HepG2 (cell line): ENCODE measurements around the gene GSTT2B. TPM values are rescaled to one million over a fixed set of nuclear protein-coding genes. Genes with fewer than 3 reads are reported as not detected.
A peak's percentile ranks its signal among the peaks of the same experiment; 100 is the strongest.

Experiments
- ARID5B ChIP-seq: IDR thresholded peaks from 2 replicates; pipeline ENCODE4 v1.4.0; 2020; ENCODE audit warnings: mild to moderate bottlenecking, missing genetic modification reagents
- HDAC1 ChIP-seq: sonication (generic); formaldehyde crosslinking; IDR thresholded peaks from 2 replicates; pipeline ENCODE4 v1.5.1; 2020; ENCODE audit warnings: mild to moderate bottlenecking, missing genetic modification reagents
- JARID2 ChIP-seq: sonication (generic); formaldehyde crosslinking; IDR thresholded peaks from 2 replicates; pipeline ENCODE4 v1.8.1; 2023; ENCODE audit warnings: missing genetic modification reagents, inconsistent platforms; ENCODE audit not compliant: insufficient replicate concordance
- NCOR1 ChIP-seq: fragments of 200-600 bp; sonication (generic); IDR thresholded peaks from 2 replicates; pipeline ENCODE4 v1.7.0; 2017; ENCODE audit warnings: antibody characterized with exemption, low read length, borderline replicate concordance
- POGZ ChIP-seq: sonication (generic); formaldehyde crosslinking; IDR thresholded peaks from 2 replicates; pipeline ENCODE4 v1.4.0; 2020; ENCODE audit warnings: mild to moderate bottlenecking, missing genetic modification reagents
- SMC3 ChIP-seq: IDR thresholded peaks from 2 replicates; pipeline ENCODE4 v1.6.1; 2011; ENCODE audit warnings: low read length, improper control_type of control experiment
- SOX6 ChIP-seq, 2 experiments: fragments of 450-650 bp in 1 of 2; sonication (generic) in 1 of 2; formaldehyde crosslinking in 1 of 2; IDR thresholded peaks; 2 replicates each; pipeline versions ENCODE4 v1.4.0 to v1.6.1; 2017 to 2020; ENCODE audit warnings: antibody characterized with exemption in 1 of 2, mild to moderate bottlenecking in 1 of 2, missing genetic modification reagents in 1 of 2
- THRA ChIP-seq: sonication (generic); formaldehyde crosslinking; IDR thresholded peaks from 2 replicates; pipeline ENCODE4 v1.4.0; 2020; ENCODE audit warnings: missing genetic modification reagents, borderline replicate concordance
- ZEB1 ChIP-seq: IDR thresholded peaks from 2 replicates; pipeline ENCODE4 v1.6.1; 2012; ENCODE audit warnings: mild to moderate bottlenecking, low read depth, inconsistent platforms; ENCODE audit not compliant: insufficient replicate concordance
- ZMYM2 ChIP-seq: sonication (generic); formaldehyde crosslinking; IDR thresholded peaks from 2 replicates; pipeline ENCODE4 v1.8.0; 2022; ENCODE audit warnings: mild to moderate bottlenecking, missing genetic modification reagents
- ZNF33B ChIP-seq: sonication (generic); formaldehyde crosslinking; IDR thresholded peaks from 2 replicates; pipeline ENCODE4 v1.5.1; 2020; ENCODE audit warnings: mild to moderate bottlenecking, missing genetic modification reagents
- ZNF709 ChIP-seq: sonication (generic); formaldehyde crosslinking; IDR thresholded peaks from 2 replicates; pipeline ENCODE4 v1.5.0; 2020; ENCODE audit warnings: mild to moderate bottlenecking, missing genetic modification reagents
- ZNF724P ChIP-seq: sonication (generic); formaldehyde crosslinking; IDR thresholded peaks from 2 replicates; pipeline ENCODE4 v1.8.0; 2022; ENCODE audit warnings: missing genetic modification reagents, borderline replicate concordance
- polyA plus RNA-seq, 8 experiments: library from polyadenylated mRNA; depleted of rRNA in 3 of 8; stranded (reverse) in 7 of 8; unstranded in 1 of 8; fragments of >200 nt; fragmentation: Illumina TruSeq in 4 of 8; extraction: Trizol in 4 of 8; gene quantifications; 2 replicates each; pipeline versions ENCODE4 v1.2.1 to v1.2.3, GENCODE V29; 2011 to 2016; ENCODE audit warnings: low read depth in 4 of 8, missing spikeins in 1 of 8, mixed read lengths in 1 of 8; ENCODE audit not compliant: insufficient read depth in 1 of 8
- total RNA-seq, 5 experiments: library from RNA; depleted of rRNA; stranded (reverse); fragments of >200 nt; fragmentation: Illumina TruSeq; extraction: Trizol; gene quantifications; 2 replicates each; pipeline ENCODE4 v1.2.3, GENCODE V29; 2016; ENCODE audit warnings: low read depth in 1 of 5
- TF ChIP-seq, protein P1 (sequence below): sonication (generic); formaldehyde crosslinking; IDR thresholded peaks from 2 replicates; pipeline ENCODE4 v1.5.1; 2020; ENCODE audit warnings: mild to moderate bottlenecking, missing genetic modification reagents, borderline replicate concordance
- TF ChIP-seq, protein P2 (sequence below): sonication (generic); formaldehyde crosslinking; IDR thresholded peaks from 2 replicates; pipeline ENCODE4 v1.4.0; 2020; ENCODE audit warnings: missing genetic modification reagents, low read depth, mild to moderate bottlenecking, borderline replicate concordance
- TF ChIP-seq, protein P3 (sequence below): IDR thresholded peaks from 2 replicates; pipeline ENCODE4 v1.6.1; 2016; ENCODE audit warnings: mild to moderate bottlenecking

Gene GSTT2B
- total and polyA plus RNA-seq, 2 of the 13 experiments (the other 11 are each of a cell fraction or from before 2014, with no cell fraction given): 1.5 to 3.9 TPM

- TF ChIP-seq, protein P1, sequence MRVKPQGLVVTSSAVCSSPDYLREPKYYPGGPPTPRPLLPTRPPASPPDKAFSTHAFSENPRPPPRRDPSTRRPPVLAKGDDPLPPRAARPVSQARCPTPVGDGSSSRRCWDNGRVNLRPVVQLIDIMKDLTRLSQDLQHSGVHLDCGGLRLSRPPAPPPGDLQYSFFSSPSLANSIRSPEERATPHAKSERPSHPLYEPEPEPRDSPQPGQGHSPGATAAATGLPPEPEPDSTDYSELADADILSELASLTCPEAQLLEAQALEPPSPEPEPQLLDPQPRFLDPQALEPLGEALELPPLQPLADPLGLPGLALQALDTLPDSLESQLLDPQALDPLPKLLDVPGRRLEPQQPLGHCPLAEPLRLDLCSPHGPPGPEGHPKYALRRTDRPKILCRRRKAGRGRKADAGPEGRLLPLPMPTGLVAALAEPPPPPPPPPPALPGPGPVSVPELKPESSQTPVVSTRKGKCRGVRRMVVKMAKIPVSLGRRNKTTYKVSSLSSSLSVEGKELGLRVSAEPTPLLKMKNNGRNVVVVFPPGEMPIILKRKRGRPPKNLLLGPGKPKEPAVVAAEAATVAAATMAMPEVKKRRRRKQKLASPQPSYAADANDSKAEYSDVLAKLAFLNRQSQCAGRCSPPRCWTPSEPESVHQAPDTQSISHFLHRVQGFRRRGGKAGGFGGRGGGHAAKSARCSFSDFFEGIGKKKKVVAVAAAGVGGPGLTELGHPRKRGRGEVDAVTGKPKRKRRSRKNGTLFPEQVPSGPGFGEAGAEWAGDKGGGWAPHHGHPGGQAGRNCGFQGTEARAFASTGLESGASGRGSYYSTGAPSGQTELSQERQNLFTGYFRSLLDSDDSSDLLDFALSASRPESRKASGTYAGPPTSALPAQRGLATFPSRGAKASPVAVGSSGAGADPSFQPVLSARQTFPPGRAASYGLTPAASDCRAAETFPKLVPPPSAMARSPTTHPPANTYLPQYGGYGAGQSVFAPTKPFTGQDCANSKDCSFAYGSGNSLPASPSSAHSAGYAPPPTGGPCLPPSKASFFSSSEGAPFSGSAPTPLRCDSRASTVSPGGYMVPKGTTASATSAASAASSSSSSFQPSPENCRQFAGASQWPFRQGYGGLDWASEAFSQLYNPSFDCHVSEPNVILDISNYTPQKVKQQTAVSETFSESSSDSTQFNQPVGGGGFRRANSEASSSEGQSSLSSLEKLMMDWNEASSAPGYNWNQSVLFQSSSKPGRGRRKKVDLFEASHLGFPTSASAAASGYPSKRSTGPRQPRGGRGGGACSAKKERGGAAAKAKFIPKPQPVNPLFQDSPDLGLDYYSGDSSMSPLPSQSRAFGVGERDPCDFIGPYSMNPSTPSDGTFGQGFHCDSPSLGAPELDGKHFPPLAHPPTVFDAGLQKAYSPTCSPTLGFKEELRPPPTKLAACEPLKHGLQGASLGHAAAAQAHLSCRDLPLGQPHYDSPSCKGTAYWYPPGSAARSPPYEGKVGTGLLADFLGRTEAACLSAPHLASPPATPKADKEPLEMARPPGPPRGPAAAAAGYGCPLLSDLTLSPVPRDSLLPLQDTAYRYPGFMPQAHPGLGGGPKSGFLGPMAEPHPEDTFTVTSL (CRISPR knock-in tag): peak; percentile 67; the same call in 1 of the 2 replicates
- TF ChIP-seq ZMYM2 (peak; percentile 52; the same call in 1 of the 2 replicates), SMC3 (no peak; the same call in 1 of the 2 replicates), ZEB1 (no peak), ARID5B (peak; percentile 71), NCOR1 (peak; percentile 22; the same call in 1 of the 2 replicates), HDAC1 (CRISPR knock-in tag) (0 out of 2 replicates have a peak, but pooled peaks have one; percentile 36), POGZ (peak; percentile 43; the same call in 1 of the 2 replicates), SOX6 (IDR thresholded peaks at IDR 0.05) (no peak), SOX6 (CRISPR knock-in tag; IDR thresholded peaks at IDR 0.05) (peak; percentile 55), ZNF33B (CRISPR knock-in tag) (no peak), ZNF724P (CRISPR knock-in tag) (no peak), ZNF709 (no peak), THRA (CRISPR knock-in tag) (peak; percentile 49; the same call in 1 of the 2 replicates), JARID2 (CRISPR knock-in tag) (no peak)
- TF ChIP-seq, protein P2, sequence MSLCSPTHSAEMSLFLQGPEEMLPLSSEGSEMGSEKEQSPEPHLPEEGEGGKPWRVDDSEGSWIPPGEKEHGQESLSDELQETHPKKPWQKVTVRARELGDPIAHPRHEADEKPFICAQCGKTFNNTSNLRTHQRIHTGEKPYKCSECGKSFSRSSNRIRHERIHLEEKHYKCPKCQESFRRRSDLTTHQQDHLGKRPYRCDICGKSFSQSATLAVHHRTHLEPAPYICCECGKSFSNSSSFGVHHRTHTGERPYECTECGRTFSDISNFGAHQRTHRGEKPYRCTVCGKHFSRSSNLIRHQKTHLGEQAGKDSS (CRISPR knock-in tag): no peak
- TF ChIP-seq, protein P3, sequence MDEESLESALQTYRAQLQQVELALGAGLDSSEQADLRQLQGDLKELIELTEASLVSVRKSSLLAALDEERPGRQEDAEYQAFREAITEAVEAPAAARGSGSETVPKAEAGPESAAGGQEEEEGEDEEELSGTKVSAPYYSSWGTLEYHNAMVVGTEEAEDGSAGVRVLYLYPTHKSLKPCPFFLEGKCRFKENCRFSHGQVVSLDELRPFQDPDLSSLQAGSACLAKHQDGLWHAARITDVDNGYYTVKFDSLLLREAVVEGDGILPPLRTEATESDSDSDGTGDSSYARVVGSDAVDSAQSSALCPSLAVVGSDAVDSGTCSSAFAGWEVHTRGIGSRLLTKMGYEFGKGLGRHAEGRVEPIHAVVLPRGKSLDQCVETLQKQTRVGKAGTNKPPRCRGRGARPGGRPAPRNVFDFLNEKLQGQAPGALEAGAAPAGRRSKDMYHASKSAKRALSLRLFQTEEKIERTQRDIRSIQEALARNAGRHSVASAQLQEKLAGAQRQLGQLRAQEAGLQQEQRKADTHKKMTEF (CRISPR knock-in tag): peak; percentile 26; the same call in 1 of the 2 replicates
These were observed 36.1 kb upstream of the GSTT2B start (continued) for GRCh38 chr22:23997092-23997491.
